ENCODE data around the gene HDAC2.

GRCh38 chr6:113923526-113923925 is 47.4 kb downstream of the HDAC2 start:
- TF ChIP-seq POLR2A (IDR thresholded peaks at IDR 0.05), result no peak
- no peak for TF ChIP-seq CTCF (IDR thresholded peaks at IDR 0.05 in 8 of 11, conservative IDR thresholded peaks at IDR 0.05 in 3 of 11)

Data from spleen (tissue), 7 donors.